ENCODE results near the gene SORL1.

The SORL1 gene

DNA sequence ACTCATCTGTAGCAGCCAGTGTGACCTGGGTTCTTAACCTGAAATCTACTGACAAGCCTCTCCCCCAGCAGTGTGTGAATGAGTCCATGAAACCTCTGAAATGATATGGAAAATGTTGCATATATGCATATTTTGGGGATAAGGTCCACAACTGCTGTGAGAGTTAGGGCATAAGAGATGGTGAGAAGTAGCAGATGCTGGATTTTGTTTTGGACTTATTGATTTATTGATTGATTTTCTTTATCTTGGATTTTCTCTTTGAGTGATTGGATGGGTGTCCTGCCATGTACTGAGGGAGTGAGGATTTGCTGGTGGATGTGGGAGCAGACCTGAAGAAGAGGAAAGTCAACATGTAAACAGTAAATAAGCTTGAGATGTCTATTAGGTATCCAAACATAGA is 212.0 kb downstream of the SORL1 start:
- DNase-seq: no peak

DNA sequence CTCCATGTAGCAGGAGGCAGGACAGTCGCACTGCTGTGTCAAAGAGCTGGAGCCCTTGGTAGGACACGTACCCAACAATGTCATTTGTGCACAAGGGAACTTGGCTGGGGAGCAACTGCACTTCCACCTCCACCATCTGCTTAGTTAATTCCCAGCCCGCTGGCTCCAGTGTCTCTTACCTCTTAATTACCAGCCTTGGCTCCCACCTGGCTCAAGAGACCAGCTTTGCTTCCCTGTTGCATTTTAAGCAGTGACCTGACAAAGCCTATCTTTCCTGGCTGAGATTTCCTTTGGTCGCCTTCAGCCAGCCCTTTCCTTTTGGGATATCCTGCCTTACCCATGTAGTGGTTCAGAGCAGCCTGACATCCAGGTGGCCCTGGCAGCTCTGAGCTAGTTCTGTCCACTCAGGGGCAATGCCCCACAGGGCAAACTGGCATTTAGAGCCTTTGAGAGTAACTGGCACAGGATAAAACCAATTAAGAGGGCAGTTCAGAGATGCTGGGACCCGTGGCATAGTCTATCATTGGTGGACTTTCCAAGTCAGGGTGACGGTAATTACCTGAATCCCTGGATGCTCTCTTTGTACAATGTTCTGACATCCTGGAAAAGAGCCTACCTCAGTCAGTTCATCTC is 213.2 kb downstream of the SORL1 start:
- no peak for DNase-seq

DNA sequence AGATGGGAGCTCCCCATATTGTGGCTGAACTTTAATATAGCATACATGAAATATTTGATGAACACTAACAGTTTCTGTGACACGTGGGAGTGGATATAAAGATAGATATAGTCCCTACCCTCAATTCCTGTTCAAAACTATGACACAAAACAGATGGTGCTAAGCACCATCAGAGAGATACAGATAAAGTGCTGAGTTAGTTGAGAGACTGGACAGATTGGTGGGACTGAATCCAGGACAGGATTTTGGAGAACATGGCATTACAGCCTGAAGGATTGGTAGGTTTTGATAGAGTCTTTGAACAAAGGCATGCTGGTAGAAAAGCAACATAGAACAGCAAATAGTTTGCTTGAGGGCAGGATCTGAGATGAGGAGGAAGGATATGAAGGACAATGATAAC is 215.7 kb downstream of the SORL1 start:
- DNase-seq: no peak

DNA sequence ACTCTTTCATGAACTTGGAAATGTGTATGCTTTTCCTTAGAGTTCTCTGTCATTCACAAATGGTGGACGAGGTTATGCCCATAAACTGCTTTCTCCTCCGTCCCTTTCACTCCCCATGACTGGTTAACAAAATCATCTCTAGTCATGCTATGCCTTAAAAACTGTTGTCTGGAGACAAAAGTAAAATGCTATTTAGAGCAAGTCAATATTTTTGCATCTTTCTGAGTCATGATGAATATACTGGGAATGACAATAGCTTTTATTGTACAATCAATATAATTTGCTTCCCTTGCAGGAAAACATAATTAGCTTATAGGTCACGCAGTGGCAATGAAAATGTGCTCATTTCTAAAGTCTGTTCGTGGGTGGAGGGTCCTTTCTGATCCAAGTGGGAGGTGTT is 217.3 kb downstream of the SORL1 start:
- DNase-seq: no peak

DNA sequence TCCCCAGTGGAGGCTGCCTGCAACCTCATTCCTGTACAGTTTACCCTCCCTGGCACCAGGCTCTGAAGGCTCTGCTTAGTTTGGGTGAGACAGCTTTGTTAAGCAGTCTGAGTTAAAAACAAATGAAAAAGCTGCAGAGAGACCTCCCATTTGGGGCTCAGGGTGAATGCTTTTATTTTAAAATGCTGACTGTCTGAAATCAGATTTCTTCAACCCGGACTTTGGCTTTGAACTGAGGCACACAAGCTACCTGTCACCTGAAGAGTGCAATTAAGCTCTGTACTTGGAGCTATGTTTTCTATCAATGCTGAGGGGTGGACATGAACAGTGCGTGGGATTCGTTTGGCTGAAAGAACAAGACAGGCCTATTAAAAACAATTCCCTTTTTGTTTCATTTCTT is 218.2 kb downstream of the SORL1 start:
- DNase-seq: no peak

DNA sequence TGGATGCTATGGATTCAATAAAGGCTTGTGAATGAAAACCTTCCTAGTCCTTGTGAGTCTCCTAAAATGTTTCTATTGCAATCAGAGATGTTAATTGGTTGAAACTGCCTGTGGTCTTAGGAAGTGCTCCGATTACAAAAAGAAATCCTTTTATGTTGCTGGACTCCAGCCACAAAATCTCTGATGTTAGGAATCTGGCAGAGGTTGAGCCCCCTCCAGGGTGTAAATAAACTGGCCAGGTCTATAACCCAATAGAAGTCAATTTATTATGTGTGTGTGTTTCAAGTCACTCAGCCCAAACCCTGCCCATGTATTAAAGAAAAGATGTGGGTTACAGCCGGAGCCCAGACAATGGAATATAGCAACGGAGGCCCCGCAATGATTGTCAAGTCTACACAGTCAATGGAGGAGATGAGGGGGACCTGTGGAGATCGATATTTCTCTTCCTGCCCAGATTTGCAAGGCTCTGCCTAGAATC is 218.7 kb downstream of the SORL1 start:
- DNase-seq: no peak

DNA sequence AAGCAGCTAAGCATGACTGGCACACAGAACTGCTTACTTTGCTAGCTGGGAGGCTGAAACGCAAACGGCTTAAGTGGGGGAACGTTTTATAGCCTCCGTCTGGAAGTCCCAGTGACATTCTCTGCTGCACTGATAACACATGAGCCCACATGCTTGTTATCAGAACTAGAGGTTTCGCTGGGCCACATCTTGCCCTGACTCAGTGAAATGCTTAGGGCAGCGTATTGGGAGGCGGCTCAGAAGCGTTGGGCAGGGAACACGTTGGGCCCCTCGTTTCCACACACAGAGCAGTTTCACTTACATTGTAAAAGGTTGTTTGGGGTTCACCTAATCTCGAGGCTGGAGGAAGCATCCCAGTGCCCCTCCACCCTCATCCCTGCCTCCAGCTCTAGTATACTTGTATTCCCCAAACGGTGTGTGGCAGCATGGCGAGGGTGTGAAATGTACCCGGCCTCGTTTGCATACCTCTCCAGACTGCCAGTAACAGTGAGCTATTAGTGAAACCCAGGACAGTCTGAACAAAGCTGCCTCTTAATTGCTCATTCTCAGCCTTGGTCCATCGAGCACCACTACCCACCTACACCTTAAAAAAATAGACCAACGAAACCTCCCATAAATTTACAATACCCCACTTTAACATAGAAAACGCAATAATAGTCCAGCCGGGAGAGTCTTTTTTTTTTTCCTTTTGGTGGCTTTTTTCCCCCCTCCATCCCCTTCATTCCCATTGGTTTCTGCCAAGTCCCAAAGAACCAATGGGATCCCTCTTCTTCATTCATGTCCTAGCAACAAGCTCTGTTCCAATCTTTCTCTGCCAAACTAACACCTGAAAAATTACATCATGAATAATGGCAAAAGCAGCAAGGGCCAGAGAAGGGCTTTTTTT is 219.4 kb downstream of the SORL1 start:
- DNase-seq: peak; percentile 55 to 65

DNA sequence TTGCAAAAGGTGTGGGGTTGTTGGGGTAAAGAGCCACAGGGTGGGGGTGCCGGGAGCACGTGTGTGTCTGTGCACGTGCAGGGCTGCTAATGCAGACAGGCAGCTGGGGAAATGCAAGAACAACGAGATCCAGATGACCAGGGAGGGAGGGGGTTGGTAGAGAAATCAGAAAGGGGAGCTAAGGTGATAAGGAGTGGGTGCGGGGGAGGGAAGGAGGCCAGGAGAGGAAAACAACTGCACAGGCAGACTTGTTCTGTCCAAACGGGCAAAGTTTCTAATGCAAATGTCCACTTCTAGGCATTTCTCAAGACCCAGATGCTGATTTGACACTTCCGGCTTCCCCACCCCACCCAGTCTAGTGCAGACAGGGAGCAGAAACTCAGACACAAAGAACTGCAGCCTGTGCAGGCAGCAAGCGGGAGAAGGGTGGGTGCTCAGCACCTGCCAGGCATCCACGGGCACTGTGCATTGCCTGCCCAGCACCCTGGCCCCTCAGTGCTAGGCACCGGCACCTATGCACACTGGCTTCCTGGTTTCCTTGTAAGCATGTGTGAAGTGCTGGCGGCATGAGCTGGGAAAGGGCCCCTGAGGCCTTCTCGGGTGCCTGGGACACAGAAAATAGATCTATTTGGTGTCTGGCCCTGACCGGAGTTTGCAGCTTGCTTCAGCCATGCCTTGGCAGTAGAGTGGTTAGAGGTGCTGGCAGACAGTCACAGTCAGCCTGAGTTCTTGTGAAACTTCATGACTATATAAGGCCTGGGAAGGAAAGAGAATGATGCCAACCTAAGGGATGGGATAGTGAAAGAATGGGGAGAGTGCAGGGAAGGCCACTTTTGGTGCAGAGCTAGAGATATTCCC is 220.7 kb downstream of the SORL1 start:
- DNase-seq: no peak

DNA sequence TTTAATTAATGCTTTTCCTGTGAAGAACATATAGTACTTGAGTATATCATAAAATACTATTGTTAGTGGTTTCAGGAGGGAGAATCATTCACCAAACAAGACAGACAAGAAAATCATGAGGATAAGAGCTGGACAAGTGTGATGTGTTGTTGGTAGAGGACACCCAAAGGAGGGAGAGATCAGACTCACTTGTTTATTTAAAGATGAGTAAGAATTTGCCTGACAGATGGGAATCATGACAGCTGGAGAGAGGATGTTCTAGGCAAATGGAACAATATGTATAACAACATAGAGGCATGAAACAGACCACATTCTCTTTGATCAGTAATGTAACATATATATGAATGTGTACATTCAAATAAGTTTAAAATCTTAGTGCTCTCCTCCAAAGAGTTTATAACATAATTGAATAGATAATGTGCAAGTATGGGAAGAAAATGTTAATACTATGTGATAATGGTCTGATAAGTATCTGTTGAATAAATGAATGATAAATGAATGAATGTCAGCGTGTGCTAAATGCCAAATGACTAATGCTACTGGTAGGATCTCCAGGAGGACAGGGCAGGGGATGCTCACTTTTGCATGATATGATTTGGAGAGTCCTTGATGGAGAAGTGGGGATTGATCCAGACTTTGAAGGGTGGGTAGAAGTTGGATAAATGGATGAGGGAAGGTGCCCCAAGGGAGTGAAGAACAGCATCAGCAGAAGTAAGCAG is 229.6 kb downstream of the SORL1 start:
- no peak for DNase-seq
